GM18870 (cell line): Measurements from ENCODE around the gene GABBR2.
"Not testable (repeated sequence)": the region's sequence is repeated elsewhere in the genome, so short reads cannot be mapped to it uniquely, and the experiment has no call there.

Experiments used
- ATAC-seq: cut with Tn5 transposase; IDR thresholded peaks from one replicate; pipeline ENCODE4 v1.9.1; 2021; ENCODE audit warnings: moderate library complexity; ENCODE audit not compliant: unreplicated experiment

Gene GABBR2

DNA sequence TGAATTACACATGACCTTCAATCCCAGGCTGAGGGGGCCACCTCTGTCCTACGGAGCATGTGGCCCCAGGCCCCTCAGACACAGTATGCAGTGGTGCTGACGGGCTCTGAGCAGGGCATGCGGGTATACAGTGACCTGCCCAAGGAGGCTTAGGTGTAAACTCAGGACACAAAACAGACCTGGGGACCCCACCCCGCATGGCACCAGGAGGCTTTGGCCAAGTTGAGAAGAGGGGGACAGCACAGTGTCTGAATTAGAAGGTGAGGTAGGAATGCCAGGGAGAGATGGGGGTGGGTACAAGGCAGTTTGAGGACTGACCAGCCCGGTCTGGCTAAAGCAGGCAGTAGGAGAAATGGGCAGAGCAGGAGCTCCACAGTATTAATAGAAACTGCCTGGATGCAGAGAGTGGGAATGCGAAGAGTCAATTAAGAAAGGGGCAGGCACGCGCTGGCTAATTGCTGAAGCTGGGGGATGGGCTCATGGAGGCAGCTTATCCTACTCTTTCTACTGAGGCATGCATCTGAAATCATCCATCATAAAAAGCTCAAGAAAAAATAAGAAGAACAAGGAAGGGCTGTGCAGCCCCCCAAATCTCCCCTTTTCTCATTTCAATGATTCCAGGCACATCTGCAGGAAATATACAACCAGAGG lies 109.0 kb downstream of the GABBR2 start:
- ATAC-seq: no peak

DNA sequence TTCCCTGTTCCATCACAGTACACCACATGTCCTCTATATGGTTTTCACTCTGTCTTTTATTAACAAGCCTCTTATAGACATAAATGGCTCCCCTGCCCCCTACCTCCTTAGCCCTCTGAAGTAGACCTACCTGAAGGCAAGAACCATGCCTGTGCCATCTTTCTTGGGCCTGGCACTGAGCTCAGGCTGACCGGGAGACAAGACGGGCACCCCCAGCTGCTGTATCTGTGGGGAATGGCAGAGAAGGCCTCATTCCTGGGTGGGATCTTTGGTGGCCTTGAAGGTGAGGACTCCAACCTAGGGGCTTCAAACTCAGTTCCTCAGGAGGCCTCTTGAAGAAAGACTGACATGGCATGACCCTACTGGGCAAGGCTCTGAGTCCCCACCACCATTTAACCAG lies 109.9 kb downstream of the GABBR2 start:
- ATAC-seq: no peak

DNA sequence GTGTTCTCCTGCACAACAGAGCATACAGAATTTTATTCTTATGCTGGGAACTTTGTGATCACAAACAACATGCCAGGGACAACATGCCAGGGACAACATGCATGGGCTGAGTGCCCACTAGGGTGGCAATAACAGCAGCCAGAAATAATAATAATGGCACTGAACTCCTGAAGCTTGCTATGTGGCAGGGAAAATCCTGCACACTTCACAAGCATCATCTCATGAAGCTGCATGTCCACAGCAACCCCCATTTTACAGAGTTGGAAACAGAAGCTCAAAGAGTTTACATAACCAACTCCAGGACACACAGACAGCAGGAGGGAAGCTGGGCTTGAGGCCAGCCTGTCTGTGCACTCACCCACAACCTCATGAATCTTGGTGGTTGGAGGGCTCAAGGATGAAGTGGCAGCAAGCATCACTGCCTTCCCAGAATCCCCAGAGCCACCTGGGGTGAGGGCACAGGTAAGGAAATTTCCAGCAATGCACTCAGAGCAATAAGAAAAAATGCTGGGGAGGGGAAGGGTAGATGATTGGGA lies 111.4 kb downstream of the GABBR2 start:
- ATAC-seq: no peak

DNA sequence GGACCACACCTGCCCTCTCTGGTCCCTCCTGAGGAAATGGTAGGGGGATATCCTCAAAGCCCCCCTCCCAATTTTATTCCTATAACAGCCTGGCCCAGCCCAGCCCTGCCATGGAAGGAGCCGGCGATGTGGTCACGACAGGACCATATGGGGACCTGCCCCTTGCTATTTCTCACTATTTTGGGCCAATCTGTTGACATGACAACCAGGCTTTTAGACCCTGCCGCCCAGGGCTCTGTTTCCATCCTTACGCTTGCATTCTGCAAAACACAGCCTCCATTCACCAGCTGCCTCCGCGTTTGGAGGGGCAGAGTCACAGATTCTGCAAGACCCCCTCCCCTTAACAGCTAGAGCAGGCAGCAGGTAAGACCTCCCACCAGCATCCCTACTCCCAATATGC lies 112.2 kb downstream of the GABBR2 start:
- no peak for ATAC-seq

DNA sequence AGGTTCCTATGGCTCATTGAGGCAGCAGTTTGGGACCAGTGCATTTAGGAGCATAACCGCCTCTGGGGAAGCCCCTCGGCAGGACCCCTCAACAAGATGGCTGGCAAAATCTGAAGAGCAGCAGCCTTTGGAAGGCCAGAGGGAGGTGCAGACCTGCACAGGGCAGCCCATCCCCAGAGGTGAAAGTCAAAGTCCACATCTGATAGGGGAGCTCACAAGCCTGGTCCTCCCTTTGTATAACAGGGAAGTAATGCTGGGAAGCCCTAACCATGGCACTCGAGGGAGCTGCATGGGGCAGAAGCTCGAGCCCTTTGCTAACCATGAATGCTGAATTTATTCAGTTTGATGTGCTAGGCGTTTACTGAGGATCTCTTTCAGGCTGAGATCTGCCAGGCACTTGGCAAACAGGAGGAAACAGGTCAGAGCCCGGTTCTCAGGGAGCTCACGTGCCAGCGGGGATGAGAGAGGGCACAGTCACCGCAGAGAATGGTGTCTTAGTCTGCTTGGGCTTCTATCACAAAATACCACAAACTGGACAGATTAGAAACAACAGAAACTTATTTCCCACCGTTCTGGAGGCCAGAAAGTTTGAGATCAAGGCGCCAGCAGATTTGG lies 114.1 kb downstream of the GABBR2 start:
- ATAC-seq: no peak

DNA sequence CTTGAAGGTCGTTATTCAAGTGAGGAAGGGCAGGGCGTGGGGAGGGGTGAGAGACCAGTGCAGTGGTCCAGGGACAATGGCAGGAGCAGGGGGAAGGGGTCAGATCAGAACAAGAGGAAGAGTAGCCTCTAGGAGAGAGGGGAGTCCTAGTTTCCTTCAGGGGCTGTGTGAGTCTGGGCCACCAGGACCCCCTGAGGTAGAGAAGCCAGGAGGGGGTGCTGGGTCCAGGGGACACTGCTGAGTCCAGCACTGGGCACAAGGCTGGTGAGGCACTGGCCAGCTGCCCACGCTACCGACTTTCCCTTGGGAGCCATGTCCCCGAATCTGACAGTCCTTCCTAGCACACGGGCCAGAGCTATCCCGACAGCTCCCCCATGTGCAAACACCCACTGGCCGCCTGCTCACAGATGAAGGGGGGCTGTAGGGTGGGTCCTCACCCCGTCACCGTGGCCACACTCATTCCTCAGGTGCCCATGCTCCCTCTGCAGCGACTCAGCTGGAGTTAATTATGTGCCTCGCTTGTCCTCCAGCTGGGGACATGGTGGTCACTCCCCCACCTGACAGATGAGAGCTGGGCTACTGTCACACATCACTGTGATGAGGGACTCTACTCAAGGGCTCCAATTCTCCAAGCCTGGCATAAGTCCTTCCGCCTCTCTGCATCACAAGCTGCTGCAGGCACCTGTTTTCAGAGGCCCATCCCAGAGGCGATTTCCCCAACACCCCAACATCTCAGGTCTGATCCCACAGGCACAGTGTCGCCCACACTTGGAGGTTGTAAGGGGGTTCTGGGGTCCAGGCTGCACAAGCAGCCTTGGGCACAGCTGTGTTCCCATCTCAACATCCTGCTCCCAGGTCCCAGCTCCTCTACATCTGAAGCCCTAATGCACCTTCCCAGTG lies 115.1 kb downstream of the GABBR2 start:
- ATAC-seq: no peak

DNA sequence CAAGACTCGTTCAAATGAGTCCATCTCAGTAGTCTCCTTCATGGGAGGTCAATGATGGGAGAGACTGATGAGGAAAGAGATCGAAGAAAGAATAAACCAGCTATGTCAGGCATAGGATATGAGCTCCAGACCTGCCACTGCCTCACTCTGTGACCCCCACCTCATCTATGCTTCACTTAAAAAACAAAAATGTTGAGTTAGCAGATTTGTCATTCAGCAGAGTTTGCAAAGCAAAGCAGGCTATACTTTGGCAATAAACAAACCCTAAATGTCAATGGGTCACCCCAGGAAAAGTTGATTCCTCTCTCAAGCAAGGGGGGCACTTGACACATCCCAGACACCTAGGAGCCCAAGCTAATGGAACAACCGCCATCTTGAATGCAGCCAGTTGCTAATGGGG lies 117.0 kb downstream of the GABBR2 start:
- ATAC-seq: no peak

DNA sequence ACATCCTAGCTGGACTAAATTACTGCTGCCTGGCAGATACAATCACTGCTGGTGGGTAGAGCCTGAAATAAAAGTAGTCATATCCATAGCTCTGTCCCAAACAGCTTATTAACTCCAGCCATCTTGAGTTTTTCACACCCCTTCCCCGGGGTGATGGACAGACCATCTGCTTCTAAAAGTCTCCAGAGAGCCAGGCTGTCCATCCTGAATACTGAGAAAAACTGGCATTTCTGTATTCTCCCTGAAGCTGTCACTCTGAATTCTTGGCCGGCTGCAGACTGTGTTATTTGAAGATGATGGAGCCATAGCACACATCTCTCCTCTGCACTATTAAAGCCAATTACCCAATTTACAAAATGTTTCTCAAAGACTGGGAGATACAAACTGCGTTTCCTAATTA lies 118.6 kb downstream of the GABBR2 start:
- no peak for ATAC-seq

DNA sequence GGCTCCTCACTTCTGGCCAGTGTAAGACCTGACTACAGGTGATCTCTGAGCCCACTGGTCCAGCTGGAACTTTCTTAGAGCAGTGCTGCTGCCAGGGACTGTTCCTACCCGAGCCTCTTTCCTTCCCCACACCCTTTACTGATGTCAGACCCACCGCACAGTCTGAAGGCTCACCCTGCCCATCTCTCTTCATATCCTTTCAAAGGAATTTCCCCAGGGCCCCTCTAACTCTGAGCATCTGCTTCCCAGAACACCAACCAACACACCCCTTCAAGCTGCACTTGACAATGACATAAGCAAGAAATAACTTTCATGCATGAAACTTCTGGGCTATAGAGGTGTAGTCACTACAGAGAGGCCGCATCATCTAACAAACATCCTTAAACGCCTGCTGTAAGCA lies 119.6 kb downstream of the GABBR2 start:
- ATAC-seq: no peak

DNA sequence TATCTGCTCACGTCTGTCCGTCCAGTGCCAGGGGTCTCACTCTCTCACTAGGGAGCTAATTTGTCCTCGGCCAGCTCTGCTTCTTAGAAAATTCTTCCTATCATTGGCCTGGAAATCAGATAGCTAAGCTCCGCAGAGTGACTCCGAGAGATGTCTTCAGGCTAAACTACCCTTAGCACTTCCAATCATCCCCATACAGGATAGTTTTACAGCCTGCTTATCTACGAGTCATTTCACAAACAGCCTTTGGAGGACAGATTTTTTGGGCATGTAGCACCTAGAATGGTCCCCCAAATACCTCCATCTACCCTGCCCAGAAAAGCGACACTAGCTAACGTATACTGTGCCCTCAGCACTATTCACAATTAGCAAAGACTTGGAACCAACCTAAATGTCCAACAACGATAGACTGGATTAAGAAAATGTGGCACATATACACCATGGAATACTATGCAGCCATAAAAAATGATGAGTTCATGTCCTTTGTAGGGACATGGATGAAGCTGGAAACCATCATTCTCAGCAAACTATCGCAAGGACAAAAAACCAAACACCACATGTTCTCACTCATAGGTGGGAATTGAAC lies 123.8 kb downstream of the GABBR2 start:
- ATAC-seq: not testable (repeated sequence)

DNA sequence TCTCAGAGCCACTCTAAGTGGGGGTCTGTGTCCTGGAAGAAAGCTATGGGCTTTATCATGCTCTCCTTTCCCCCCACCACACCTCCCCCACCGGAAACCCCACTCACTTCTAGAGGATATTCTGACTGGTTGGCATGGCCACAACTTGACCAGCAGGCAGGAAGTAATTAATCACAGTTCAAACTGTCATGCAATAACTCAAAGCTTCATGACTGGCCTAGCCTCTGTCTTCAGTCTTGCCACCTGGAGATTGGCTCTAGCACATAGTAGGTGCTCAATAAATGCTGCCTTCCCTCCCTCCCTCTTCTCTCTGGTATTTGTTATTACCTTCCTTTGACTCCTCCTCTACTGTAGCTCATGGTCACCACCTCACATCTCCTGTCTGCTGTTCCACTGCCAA lies 124.7 kb downstream of the GABBR2 start:
- ATAC-seq: peak; percentile 69

DNA sequence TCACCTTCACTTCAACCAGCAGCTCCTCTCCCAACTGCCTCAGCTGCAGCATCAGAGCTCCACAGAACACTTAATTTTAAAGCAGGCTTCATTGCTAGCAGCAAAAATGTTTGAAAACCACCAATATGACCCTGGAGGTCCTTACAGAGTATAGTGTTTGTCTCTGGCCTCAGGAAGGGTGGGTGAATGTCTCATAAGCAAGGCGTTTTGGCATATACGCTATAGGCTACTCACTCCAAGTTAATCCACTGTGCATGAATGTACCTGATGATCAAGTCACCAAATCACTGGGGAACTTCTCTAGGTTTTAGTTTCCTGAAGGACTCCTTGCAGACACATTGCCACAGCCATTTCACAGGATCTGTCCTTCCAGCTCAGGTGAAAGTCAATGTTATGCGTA lies 125.3 kb downstream of the GABBR2 start:
- no peak for ATAC-seq

DNA sequence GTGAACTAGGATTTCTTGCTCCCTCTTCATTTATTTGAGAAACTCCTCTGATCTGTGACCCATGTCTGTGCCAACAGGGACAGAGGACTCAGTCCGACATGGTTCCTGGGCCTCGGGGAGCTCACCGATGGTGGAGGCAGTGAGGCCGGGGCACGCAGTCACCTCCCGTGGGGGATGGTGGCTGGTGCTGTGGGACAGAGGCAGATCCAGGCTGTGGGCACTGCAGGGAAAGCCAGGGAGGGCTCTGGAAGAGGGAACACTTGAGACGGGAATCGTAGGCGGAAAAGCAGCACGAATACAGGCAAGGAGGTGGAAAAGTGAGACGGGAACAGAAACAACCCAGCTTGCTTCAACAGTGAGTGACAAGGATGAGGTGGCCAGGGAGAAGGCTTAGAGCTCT lies 127.8 kb downstream of the GABBR2 start:
- no peak for ATAC-seq

DNA sequence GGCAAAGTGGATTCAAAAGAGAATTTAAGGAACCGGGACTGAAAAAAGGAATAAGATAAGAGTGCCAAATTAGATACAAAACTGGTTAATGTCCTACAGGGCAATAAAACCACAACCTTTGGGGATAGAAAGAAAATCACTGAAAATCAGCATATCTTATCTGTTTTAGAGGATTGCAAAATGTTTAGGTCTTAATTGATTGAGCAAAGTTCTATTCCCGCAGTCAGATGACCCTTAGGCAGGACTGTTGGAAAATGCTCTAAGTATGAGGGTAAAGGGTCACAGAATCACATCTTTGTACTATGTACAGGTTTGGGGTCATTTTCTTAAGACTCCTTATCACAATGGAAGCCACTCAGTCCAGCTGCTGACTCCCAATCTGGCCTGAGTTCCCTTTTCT lies 129.0 kb downstream of the GABBR2 start:
- ATAC-seq: no peak

DNA sequence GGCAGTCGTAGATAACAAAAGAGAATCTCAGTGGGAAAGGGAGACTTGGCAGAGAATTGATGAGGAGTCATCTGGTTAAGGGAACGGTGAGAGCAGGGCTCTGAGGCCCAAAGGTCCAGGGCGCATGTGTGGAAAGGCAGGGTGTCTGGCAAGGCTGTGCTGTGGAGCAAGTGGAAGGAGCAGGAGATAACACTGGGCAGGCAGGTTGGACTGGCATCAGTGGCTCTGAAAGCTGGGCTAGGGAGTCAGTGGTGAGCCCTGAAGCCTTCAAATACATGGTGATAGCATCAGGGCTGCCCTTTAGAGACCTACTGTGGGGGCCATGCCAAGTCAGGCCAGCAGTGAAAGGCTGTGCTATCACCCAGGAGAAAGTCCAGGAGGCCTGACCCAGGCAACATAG lies 131.3 kb downstream of the GABBR2 start:
- no peak for ATAC-seq

DNA sequence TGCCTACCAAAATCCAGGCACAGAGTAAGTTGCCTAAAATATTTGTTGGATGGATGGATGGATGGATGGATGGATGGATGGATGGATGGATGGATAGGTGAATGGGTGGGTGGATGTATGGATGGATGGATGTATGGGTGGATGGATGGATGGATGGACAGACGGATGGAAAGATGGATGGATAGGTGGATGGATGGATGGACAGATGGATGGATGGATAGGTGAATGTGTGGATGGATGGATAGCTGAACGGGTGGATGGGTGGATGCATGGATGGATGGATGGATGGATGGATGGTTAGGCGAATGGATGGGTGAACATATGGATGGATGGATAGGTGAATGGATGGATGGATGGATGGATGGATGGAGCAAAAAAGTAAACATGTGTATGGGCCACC lies 131.9 kb downstream of the GABBR2 start:
- ATAC-seq: no peak

DNA sequence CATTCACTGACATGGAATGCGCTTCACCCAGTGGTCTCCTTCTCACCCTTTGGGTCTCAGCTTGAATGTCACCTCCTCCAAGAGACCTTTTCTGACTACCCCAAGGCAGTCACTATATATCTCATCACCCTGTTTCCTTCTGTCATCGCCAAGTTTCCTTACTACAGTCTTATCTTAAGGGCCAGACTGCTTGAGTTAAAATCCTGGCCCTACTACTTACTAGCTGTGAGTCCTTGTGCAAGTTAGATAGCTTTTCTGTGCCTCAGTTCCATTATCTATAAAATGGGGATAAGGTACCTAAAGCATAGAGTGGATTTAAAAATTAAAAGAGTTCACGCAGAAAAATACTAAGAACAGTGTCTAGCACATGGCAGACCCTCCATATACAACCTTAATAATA lies 132.4 kb downstream of the GABBR2 start:
- ATAC-seq: no peak

DNA sequence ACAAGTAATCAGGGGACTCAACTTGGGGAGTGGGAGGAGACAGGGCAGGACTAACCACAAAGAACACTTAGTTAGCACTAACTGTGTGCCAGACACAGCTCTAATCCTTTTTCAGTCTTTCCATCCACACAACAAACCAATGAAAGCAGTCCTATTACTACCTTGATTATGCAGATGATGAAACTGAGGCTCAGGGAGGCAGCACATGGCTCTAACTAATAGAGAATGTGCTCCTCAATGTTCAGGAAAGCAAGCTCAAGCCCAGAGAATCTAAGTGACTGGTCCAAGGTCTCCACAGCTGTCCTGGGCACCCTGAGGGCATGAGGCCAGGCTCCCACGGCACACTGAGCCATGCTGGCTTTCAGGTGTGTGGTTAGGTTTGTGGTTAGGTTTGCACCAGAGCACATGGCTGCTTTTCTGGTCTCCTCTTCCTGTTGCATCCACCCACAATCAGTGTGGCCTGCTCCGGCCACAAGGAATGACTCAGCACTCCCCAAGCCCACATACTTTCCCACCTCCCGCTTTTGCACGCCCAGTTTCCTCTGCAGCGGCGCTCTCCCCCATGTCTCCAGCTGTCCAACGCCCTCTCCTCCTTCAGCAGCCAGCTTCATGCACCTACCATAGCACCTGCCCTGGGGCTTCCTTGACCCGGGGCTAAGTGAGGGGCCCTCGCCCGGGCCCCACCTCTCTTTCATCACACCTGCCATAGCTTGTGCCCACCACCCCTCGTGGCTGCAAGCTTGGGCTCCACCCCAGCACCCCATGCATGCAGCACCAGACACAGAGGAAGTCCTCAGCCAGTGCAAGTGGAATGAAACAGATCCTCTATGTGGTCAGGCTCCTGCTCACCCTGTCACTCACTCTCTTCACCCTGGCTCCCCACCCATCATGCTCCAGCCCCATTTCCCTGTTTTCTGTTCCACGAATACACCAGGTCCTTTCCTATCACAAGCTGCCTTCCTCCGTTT lies 133.1 kb downstream of the GABBR2 start:
- peak; percentile 85 for ATAC-seq

DNA sequence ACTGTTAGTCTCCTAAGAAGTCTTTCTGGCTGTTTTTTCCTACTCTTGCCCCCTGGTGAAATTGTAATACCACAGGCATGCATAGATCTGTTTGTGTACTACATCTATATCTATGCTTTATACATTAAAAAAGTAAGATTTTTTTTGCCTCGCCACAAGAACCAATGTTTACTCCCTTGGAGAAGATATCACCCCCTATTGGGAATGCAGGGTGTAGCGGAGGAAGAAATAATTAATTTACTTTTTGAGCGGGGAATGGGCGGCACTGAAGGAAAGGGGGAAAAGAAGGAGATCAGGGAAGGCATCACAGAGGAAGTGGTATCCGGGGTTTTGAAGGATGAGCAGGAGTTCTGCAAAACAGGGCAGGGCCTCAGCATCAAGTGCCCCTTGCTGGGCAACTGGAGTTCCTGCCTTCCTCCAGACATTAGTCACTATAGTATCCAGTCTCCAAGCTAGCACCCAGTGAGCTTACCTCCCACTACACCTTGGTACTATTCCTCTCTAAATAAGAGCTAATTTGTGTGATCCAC lies 134.9 kb downstream of the GABBR2 start:
- ATAC-seq: no peak

DNA sequence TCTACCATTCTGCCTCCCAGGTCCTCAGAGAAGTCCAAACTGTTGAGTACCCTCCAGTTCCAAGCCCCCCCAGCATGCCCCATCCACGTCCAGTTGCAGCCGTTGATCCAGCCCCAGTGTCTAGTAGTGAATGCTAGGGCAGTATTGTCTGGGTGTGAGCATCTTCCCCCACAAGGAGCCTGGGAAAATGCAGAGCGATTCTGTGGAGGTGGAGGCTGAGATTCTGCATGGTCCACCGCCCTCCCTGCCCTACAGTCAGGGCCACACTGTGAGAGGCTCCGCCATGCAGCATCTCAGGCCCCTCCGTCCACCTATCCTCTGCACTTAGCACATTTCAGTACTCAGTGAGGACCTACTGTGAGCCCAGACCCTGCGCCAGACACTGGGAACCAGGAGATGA lies 135.9 kb downstream of the GABBR2 start:
- no peak for ATAC-seq
